Measurements from ENCODE around the gene GON7. TPM values are rescaled to one million over a fixed set of nuclear protein-coding genes. Genes with fewer than 3 reads are reported as not detected.
A peak's percentile ranks its signal among the peaks of the same experiment; 100 is the strongest.

The GON7 gene
- total RNA-seq, 1 donor from 2014 or later: 5.4 TPM

GRCh38 chr14:93207468-93208308, 823 bp upstream of the GON7 start:
- Histone ChIP-seq H3K79me2 (ENCODE audit: insufficient read depth, low read length) (peaks cover 53% of the 10 kb centered on the region), H3K9me3 (ENCODE audit: insufficient read depth, low read depth, low read length) (no peaks in the 10 kb centered on the region)

GRCh38 chr14:93201155-93201704, 5.6 kb downstream of the GON7 start:
- peaks cover 3% of the 10 kb centered on the region for H3K4me1 Mint-ChIP-seq (ENCODE audit: low read depth, unreplicated experiment)
- Histone ChIP-seq H3K4me2 (ENCODE audit: low read length) (no peak overlapping the region), H4K20me1 (ENCODE audit: insufficient read depth, low read length) (no peaks in the 10 kb centered on the region), H3K9me3 (ENCODE audit: insufficient read depth, low read depth, low read length) (no peaks in the 10 kb centered on the region), H3K9ac (ENCODE audit: low read length) (no peak overlapping the region), H3K27me3 (ENCODE audit: insufficient read depth, low read length) (no peaks in the 10 kb centered on the region), H3K4me3 (ENCODE audit: insufficient read depth, low read depth, low read length) (no peak overlapping the region), H3K79me2 (ENCODE audit: insufficient read depth, low read length) (peaks cover 22% of the 10 kb centered on the region), H3K27ac (ENCODE audit: low read depth, low read length) (no peak overlapping the region), H2AFZ (ENCODE audit: low read depth, low read length) (no peak overlapping the region), H3K4me1 (ENCODE audit: insufficient read depth, low read length) (peaks cover 2% of the 10 kb centered on the region), H3K36me3 (ENCODE audit: insufficient read depth, low read length) (no peaks in the 10 kb centered on the region)
- FAIRE-seq (no peak), DNase-seq (ENCODE audit: low read depth) (no peak)
- no peaks in the 10 kb centered on the region for H3K36me3 Mint-ChIP-seq (ENCODE audit: low read depth, unreplicated experiment)
- TF ChIP-seq CTCF (IDR thresholded peaks at IDR 0.05; ENCODE audit: insufficient read depth, low read depth, low read length) (no peak), EZH2 (IDR thresholded peaks at IDR 0.05; ENCODE audit: insufficient read depth, low read length) (no peak)
- H3K27me3 Mint-ChIP-seq (ENCODE audit: low read depth, unreplicated experiment): no peaks in the 10 kb centered on the region
- no peaks in the 10 kb centered on the region for H3K9me3 Mint-ChIP-seq (ENCODE audit: unreplicated experiment)
- no peak overlapping the region for H3K27ac Mint-ChIP-seq (ENCODE audit: unreplicated experiment)
- no peak overlapping the region for H3K4me3 Mint-ChIP-seq (ENCODE audit: unreplicated experiment)

More at GRCh38 chr14:93207468-93208308, 823 bp upstream of the GON7 start:
- Mint-ChIP-seq H3K9me3 (ENCODE audit: unreplicated experiment) (no peaks in the 10 kb centered on the region), H3K27ac (ENCODE audit: unreplicated experiment) (no peak overlapping the region), H3K36me3 (ENCODE audit: low read depth, unreplicated experiment) (no peaks in the 10 kb centered on the region), H3K4me3 (ENCODE audit: unreplicated experiment) (peak overlapping the region; percentile 98), H3K27me3 (ENCODE audit: low read depth, unreplicated experiment) (no peaks in the 10 kb centered on the region), H3K4me1 (ENCODE audit: low read depth, unreplicated experiment) (peaks cover 5% of the 10 kb centered on the region)
- no peaks in the 10 kb centered on the region for H3K27me3 ChIP-seq (ENCODE audit: insufficient read depth, low read length)
- peaks cover 3% of the 10 kb centered on the region for H3K4me1 ChIP-seq (ENCODE audit: insufficient read depth, low read length)
- peak overlapping the region; percentile 97 for H2AFZ ChIP-seq (ENCODE audit: low read depth, low read length)
- H3K36me3 ChIP-seq (ENCODE audit: insufficient read depth, low read length): peaks cover 9% of the 10 kb centered on the region
- H3K27ac ChIP-seq (ENCODE audit: low read depth, low read length): peak overlapping the region; percentile 56
- DNase-seq (ENCODE audit: low read depth) (peak; percentile 58), FAIRE-seq (no peak)
- TF ChIP-seq EZH2 (IDR thresholded peaks at IDR 0.05; ENCODE audit: insufficient read depth, low read length) (no peak), CTCF (IDR thresholded peaks at IDR 0.05; ENCODE audit: insufficient read depth, low read depth, low read length) (no peak)
- H4K20me1 ChIP-seq (ENCODE audit: insufficient read depth, low read length): no peaks in the 10 kb centered on the region
- H3K9ac ChIP-seq (ENCODE audit: low read length): peak overlapping the region; percentile 93
- peak overlapping the region; percentile 86 for H3K4me2 ChIP-seq (ENCODE audit: low read length)
- peak overlapping the region; percentile 94 for H3K4me3 ChIP-seq (ENCODE audit: insufficient read depth, low read depth, low read length)

- Histone ChIP-seq H3K4me1 (ENCODE audit: insufficient read depth, low read length) (no peaks in the 10 kb centered on the region), H3K9ac (ENCODE audit: low read length) (no peak overlapping the region), H3K4me3 (ENCODE audit: insufficient read depth, low read depth, low read length) (no peak overlapping the region), H3K27me3 (ENCODE audit: insufficient read depth, low read length) (no peaks in the 10 kb centered on the region), H3K27ac (ENCODE audit: low read depth, low read length) (no peak overlapping the region), H3K4me2 (ENCODE audit: low read length) (no peak overlapping the region), H3K9me3 (ENCODE audit: insufficient read depth, low read depth, low read length) (no peaks in the 10 kb centered on the region), H3K36me3 (ENCODE audit: insufficient read depth, low read length) (no peaks in the 10 kb centered on the region), H4K20me1 (ENCODE audit: insufficient read depth, low read length) (no peaks in the 10 kb centered on the region), H2AFZ (ENCODE audit: low read depth, low read length) (no peak overlapping the region), H3K79me2 (ENCODE audit: insufficient read depth, low read length) (peaks cover 15% of the 10 kb centered on the region)
- Mint-ChIP-seq H3K4me3 (ENCODE audit: unreplicated experiment) (no peak overlapping the region), H3K9me3 (ENCODE audit: unreplicated experiment) (no peaks in the 10 kb centered on the region), H3K4me1 (ENCODE audit: low read depth, unreplicated experiment) (peaks cover under 1% of the 10 kb centered on the region), H3K27ac (ENCODE audit: unreplicated experiment) (no peak overlapping the region), H3K27me3 (ENCODE audit: low read depth, unreplicated experiment) (no peaks in the 10 kb centered on the region), H3K36me3 (ENCODE audit: low read depth, unreplicated experiment) (no peaks in the 10 kb centered on the region)
- FAIRE-seq (no peak), DNase-seq (ENCODE audit: low read depth) (no peak)
- TF ChIP-seq EZH2 (IDR thresholded peaks at IDR 0.05; ENCODE audit: insufficient read depth, low read length) (no peak), CTCF (IDR thresholded peaks at IDR 0.05; ENCODE audit: insufficient read depth, low read depth, low read length) (no peak)
These were observed 6.3 kb downstream of the GON7 start for GRCh38 chr14:93200553-93200952.

All from astrocyte (in vitro differentiated cells and primary cell).